Astrocyte of the spinal cord (primary cell): ENCODE data around the gene TNS2.
A peak's percentile ranks its signal among the peaks of the same experiment; 100 is the strongest.

Experiments
- DNase-seq: peaks from one replicate; pipeline ENCODE4 v3.0.0; 2011; ENCODE audit warnings: low read depth, low spot score
- H3K4me3 ChIP-seq: 2 replicates; pipeline ENCODE4 v1.5.1; 2011; ENCODE audit warnings: low read depth, mild to moderate bottlenecking, low read length, moderate library complexity
- in situ Hi-C: cut with HindIII; loops from 2 replicates; pipeline ENCODE4 v1.10.0; 2017; ENCODE audit warnings: low sequenced_read_pairs
- TF ChIP-seq, protein P1 (sequence below): IDR thresholded peaks from 2 replicates; pipeline ENCODE4 v1.5.1; 2012; ENCODE audit warnings: low read depth, mild to moderate bottlenecking, low read length, inconsistent platforms

TNS2 gene

DNA sequence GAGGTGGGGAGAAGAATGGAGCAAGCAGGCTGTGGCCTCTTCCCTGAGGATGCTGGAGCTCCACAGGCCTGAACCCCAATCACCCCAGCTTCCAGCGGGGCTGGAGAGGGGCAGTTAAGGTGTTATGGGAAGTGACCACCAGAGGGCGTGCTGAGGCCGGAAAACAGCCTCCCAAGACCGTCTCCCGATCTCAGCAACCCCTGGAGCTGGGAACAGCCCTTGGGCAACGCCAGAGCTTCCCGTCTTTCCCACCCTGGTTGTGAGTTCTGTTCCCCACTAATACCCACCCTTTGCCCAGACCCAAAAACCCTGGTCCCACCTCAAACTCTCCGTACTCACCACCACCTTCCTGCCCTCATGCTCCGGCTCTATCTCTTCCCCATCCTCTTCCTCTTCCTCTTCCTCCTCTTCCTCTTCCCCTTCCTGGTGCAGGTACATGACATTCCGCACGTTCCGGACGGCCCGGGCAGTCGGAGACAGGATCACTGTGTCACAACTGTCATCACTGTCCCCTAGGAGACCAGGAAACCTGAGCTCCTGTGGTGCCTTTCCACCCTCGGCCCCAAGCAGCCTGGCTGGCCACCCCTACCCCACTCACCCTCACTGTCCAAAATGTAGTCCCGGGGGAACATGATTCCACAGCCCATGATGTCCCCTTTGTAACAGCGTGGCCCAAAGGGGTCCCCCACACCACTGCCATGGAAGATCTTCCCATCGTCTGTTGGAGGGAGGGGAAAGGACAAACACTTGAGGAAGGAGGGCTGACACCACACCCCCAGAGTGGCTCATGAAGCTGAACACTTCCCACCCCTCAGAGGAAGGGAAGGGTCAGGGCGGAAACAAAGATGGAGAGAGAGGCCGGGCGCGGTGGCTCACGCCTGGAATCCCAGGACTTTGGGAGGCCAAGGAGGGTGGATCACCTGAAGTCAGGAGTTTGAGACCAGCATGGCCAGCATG is 16.4 kb downstream of the TNS2 start:
- DNase-seq, result peak; percentile 73
- in situ Hi-C loops, result no loop called here
- H3K4me3 ChIP-seq, result no peak overlapping the region
- TF ChIP-seq, protein P1, sequence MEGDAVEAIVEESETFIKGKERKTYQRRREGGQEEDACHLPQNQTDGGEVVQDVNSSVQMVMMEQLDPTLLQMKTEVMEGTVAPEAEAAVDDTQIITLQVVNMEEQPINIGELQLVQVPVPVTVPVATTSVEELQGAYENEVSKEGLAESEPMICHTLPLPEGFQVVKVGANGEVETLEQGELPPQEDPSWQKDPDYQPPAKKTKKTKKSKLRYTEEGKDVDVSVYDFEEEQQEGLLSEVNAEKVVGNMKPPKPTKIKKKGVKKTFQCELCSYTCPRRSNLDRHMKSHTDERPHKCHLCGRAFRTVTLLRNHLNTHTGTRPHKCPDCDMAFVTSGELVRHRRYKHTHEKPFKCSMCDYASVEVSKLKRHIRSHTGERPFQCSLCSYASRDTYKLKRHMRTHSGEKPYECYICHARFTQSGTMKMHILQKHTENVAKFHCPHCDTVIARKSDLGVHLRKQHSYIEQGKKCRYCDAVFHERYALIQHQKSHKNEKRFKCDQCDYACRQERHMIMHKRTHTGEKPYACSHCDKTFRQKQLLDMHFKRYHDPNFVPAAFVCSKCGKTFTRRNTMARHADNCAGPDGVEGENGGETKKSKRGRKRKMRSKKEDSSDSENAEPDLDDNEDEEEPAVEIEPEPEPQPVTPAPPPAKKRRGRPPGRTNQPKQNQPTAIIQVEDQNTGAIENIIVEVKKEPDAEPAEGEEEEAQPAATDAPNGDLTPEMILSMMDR, result peak; percentile 78

DNA sequence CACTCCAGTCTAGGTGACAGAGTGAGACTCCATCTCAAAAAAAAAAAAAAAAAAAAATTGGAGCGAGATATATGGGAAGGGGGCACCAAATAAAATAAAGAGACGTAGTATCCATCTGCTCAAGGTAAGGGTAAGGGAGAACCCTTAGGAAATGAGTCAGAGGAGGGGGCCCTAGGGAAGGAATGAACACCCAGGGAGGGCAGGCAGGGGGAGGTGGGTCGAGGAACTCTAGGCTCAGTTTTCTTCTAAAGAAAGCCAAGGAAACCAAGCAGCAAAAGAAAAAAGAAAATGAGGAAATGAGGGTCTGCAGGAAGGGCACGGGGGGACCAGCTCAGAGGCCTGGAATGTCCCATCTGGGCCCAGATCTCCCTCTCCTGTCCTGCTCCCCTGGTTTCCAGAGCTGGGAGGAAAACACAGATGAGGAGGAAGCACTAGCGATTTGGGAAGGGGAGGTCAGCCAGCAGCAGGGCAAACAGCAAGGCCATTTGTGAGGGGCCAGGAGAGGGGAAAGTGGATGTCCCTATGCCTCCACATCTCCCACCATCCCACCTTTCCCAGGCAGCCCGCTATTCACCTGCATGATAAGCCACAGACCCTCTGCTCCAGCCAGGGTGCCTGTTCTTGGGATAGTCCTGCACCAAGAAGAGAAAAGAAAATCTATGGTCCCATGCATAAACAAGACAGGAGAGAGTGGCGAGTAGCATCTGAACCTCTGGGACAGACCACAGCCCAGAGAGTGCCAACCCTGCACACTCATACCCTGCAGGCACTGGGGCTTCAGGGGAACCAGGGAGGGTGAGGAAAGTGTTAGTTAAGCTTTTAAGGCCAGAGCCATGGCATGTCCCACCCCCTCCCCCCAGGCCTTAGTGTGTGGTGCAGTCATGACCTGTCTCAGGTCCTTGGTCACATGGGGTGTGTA is 17.5 kb downstream of the TNS2 start:
- TF ChIP-seq, protein P1, result no peak
- in situ Hi-C loops, result no loop called here
- no peak overlapping the region for H3K4me3 ChIP-seq
- no peak for DNase-seq

GRCh38 chr12:53067993-53068770 is 18.3 kb downstream of the TNS2 start:
- TF ChIP-seq, protein P1, result no peak
- H3K4me3 ChIP-seq, result no peak overlapping the region
- in situ Hi-C loops, result no loop called here
- no peak for DNase-seq

DNA sequence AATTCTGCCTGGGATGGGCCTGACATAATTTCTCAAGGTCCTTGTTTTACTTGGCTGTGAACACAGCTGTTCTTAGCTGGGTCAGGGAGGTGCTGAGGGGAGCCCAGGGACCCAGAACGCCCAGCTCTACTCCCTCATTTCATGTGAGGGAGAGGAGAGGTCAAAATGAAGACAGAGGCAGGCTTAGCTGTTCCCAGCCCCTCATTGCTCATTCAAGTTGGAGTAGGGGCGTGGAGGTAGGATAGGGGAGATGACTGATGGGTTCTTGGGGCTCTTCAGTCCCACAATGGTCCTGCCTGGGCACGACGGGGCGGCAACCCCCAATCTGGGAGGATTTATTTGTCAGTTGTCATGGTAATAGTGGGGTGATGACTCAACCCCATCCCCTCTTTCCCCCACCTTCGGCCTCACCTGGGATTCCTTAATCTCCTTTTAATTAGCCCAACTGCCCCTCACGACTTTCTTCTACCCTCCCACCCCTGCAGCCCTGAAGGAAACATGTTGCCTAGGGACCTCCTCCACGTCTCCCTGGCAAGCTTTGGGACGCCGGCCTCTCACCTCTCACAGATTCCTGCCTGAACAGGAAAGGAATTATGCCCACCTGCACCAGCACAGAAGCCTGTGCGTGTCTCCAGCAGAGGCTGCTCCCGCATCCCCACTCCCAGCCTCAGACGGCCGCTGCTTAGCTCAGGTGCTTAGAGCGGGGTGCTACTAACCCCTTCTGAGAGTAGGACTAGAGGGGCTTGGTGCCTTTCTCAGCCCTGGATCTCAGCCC is 19.1 kb downstream of the TNS2 start:
- DNase-seq, result no peak
- TF ChIP-seq, protein P1, result no peak
- no peak overlapping the region for H3K4me3 ChIP-seq
- in situ Hi-C loops, result no loop called here

DNA sequence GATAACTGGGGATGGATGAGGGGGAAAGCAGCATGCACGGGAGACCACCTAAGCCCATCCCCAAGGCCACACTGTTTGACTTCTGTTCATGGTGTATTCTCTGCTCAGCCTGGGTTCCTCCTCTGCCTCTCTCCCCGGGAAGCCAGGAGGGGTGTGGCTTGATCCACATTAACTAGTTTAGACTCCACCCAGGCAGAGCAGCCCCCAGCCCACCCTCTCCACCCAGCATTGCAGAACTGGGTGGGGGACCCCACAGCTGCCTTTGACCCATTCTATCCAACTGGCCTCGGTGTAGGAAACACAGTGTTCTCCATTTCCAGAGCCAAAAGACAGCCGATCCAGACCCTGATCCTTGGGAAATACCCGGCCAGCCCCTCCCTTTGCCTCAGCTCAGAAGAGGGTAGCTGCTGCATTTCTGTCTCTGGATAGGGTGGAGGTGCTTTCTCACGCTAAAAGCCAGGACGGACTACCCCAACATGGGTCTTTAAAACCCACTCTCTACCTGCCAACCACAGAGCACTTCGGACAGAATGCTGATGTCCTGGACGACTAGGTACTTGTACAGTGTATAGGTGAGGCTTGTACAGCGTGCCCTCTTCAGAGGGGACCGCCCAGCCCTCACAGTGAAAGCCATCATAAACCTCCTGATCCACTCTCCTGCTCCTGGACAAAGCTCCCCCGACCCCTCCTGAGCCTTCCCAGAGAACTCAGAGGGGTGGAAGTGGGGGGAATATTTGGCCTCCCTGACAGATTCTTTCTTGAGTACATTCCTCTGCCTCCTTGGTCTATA is 20.0 kb downstream of the TNS2 start:
- TF ChIP-seq, protein P1, result no peak
- H3K4me3 ChIP-seq, result no peak overlapping the region
- DNase-seq, result no peak
- in situ Hi-C loops, result no loop called here
